HEK293T (cell line): Measurements from ENCODE around the gene CCR9.

Source experiments
- BHLHE40 ChIP-seq: fragments of 450-650 bp; IDR thresholded peaks from 2 replicates; pipeline ENCODE4 v1.6.1; 2016; ENCODE audit warnings: mild to moderate bottlenecking, moderate library complexity, borderline replicate concordance
- FOXA1 ChIP-seq: fragments of 450-650 bp; IDR thresholded peaks from 2 replicates; pipeline ENCODE4 v1.6.1; 2016; ENCODE audit warnings: mild to moderate bottlenecking
- FOXM1 ChIP-seq: fragments of 450-650 bp; IDR thresholded peaks from 2 replicates; pipeline ENCODE4 v1.6.1; 2017; ENCODE audit warnings: mild to moderate bottlenecking, borderline replicate concordance
- NFRKB ChIP-seq: fragments of 450-650 bp; IDR thresholded peaks from 2 replicates; pipeline ENCODE4 v1.6.1; 2016; ENCODE audit warnings: mild to moderate bottlenecking, moderate library complexity
- SP1 ChIP-seq: fragments of 450-650 bp; IDR thresholded peaks from 2 replicates; pipeline ENCODE4 v1.6.1; 2017
- SUZ12 ChIP-seq: fragments of 450-650 bp; IDR thresholded peaks from 2 replicates; pipeline ENCODE4 v1.6.1; 2016; ENCODE audit warnings: mild to moderate bottlenecking
- TARDBP ChIP-seq: fragments of 450-650 bp; IDR thresholded peaks from 2 replicates; pipeline ENCODE4 v1.6.1; 2016

DNA sequence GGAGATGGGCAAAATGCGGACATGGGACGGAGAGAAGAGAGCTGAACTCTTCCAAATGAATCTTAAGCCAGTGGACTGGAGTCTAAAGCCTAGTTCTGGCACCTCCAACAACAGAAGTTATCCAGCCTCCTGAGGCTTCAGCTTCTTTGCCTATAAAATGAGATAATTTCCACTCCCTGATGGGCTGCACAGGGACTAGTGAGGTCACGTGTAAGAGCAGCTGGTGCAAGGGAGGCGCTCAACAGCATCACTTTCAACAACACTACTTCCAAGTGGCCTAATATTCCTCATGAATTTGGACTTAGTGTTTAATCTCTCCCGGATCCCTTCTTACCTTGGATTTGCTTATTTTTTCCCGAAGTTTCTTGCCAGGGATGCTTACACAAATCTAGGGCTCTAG is 65.6 kb downstream of the CCR9 start:
- TF ChIP-seq SUZ12 = no peak
- no peak for TF ChIP-seq TARDBP
- TF ChIP-seq BHLHE40 = no peak
- TF ChIP-seq FOXM1 = no peak
- TF ChIP-seq NFRKB = no peak
- no peak for TF ChIP-seq FOXA1
- TF ChIP-seq SP1 = no peak
